ENCODE data around the gene COQ7.

COQ7 gene

GRCh38 chr16:19086322-19087199, 19.1 kb downstream of the COQ7 start:
- DNase-seq (ENCODE audit: low spot score): peak; percentile 85

DNA sequence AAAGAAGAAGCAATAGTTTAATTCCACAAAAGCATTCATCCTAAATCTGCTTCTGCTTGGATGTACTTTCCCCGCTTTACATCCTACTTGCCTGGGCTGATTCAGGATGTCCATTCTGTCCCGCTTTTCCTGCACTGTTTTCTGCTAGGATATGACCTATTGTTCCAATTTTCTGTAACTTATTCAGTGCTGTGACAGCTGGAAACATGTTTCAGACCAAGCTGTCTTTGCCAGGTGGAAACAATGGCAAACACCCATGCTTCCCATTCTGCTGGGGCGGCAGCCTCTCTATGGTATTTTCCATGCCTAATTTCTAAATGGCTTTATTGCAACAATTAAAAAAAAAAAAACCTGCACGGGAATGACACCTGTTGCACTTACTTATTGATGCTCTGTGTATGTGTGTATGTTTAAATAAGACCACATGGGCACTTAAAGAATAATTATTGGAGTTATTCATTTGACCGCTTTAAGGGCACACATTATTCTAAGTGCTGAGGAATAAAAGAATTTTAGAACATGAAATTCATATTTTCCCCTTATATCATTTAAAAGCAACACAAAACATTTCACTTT, 21.0 kb downstream of the COQ7 start:
- no peak for DNase-seq (ENCODE audit: low spot score)

GRCh38 chr16:19089410-19089955, 22.1 kb downstream of the COQ7 start:
- no peak for DNase-seq (ENCODE audit: low spot score)

DNA sequence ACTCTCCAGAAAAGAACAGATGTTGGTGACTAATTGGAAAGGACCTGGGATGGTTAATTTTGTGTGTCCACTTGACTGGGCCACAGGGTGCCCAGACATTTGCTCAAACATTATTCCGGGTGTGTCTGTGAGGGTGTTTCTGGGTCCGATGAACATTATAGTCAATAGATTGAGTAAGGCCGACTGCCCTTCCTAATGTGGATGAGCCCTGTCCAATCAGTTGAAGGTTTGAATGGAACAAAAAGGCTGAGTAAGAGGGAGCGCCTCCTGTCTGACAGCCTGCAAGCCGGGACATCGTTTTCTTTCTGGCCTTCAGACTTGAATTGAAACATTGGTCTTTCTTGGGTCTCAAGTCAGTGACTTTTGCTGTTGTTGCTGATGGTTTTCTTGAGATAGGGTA, 23.5 kb downstream of the COQ7 start:
- no peak for DNase-seq (ENCODE audit: low spot score)

DNA sequence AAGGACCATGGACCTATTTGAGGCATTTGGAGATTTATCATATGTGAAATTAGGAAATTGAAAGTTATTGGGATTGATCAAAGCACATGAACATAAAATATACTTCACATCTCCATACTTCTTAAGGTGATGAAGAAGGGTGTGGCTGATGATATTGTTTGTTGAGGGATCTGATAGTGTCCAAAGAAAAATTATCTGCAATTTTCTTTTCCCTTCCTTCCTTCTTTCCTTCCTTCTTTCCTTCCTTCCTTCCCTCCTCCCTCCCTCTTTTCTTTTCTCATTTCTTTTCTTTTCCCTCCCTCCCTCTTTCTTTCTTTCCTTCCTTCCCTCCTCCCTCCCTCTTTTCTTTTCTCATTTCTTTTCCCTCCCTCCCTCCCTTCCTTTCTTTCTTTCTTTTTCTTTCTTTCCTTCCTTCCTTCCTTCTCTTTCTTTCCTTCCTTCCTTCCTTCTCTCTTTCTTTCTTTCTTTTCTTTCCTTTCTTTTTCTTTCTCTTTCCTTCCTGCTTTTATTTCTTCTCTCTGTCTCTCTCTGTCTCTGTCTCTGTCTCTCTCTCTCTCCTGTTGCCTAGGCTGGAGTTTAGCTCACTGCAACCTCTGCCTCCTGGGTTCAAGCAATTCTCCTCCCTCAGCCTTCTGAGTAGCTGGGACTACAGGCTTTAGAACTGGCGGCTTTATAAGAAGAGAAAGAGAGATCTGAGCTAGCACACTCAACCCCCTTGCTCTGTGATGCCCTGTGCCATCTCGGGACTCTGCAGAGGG, 25.4 kb downstream of the COQ7 start:
- DNase-seq (ENCODE audit: low spot score): no peak

DNA sequence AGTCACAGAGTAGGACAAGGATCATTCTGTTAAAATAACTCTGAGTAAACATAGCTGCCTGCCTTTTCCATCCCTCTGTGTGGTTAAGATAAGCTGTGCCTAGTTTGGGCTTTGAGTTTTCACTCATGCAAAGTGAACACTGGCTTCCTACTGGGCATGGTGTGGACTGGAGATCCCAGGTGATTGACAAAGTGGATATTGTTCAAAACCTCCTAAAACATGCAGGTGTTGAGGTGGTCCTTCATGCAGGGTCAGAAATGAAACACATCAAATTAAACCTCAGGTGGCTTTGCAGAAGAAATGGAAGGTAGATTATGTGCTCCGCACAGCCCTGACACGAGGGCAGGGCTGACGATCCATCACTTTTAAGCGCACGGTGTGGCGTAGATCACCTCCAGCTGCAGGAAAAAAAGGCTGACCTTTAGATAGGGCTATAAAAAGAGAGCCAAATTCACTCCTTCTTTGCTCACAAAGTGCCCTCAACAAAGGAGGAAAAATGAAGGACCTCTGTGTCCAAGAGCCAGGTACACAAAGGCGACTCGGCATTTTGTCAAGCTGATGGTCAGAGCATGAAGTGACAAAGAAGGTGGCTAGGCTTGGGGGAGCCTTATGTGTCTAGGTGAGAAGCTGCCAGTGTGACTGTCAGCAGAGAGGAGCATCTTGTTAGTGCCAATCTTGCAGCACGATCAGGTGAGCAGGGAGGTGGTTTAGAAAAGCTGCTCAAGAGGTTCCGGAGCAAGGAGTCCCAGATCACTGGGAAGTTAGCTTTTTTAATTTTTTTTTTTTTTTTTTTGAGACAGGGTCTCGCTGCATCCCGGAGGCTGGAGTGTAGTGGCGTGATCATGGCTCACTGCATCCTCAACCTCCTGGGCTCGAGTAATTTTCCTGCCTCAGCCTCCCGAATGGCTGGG, 26.5 kb downstream of the COQ7 start:
- no peak for DNase-seq (ENCODE audit: low spot score)

GRCh38 chr16:19094542-19095365, 27.3 kb downstream of the COQ7 start:
- no peak for DNase-seq (ENCODE audit: low spot score)

DNA sequence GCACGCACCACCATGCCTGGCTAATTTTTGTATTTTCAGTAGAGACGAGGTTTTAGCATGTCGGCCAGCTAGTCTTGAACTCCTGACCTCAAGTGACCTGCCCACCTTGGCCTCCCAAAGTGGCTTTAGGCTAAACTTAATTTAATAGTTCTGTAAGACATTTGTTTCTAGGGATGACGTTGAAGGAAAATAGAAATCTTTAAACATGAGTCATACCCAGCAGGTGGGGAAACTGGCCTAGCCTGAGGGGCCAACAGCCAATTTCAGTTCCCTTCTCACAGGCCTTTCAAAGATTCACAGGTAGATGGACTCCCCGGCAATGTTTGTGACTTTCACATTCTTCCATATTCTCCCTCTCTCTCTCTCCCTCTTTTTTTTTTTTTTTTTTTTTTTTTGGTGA, 28.2 kb downstream of the COQ7 start:
- no peak for DNase-seq (ENCODE audit: low spot score)

- DNase-seq (ENCODE audit: low spot score): no peak
Measured at GRCh38 chr16:19098173-19098572, 30.8 kb downstream of the COQ7 start.

- no peak for DNase-seq (ENCODE audit: low spot score)
Measured at GRCh38 chr16:19102187-19102872, 34.9 kb downstream of the COQ7 start.

GRCh38 chr16:19104607-19105006, 37.2 kb downstream of the COQ7 start:
- no peak for DNase-seq (ENCODE audit: low spot score)

- DNase-seq (ENCODE audit: low spot score): no peak
Measured at GRCh38 chr16:19105131-19105530, 37.7 kb downstream of the COQ7 start.

GRCh38 chr16:19105891-19106624, 38.6 kb downstream of the COQ7 start:
- no peak for DNase-seq (ENCODE audit: low spot score)

DNA sequence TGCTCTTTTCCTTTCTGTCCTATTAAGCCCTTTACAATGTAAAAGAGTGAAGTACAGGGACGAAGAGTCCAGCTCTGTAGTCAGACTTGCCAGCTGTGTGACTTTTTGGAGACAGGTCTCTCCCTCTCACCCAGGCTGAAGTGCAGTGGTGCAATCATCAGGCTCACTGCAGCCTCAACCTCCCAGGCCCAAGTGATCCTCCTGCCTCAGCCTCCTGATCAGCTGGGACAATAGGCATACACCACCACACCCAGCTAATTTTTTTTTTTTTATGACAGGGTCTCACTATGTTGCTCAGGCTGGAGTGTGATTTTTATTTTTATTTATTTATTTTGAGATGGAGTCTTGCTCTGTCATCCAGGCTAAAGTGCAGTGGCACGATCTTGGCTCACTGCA, 39.2 kb downstream of the COQ7 start:
- no peak for DNase-seq (ENCODE audit: low spot score)

- no peak for DNase-seq (ENCODE audit: low spot score)
Measured at GRCh38 chr16:19108409-19109287, 41.2 kb downstream of the COQ7 start.

GRCh38 chr16:19109288-19109664, 41.9 kb downstream of the COQ7 start:
- DNase-seq (ENCODE audit: low spot score): no peak

DNA sequence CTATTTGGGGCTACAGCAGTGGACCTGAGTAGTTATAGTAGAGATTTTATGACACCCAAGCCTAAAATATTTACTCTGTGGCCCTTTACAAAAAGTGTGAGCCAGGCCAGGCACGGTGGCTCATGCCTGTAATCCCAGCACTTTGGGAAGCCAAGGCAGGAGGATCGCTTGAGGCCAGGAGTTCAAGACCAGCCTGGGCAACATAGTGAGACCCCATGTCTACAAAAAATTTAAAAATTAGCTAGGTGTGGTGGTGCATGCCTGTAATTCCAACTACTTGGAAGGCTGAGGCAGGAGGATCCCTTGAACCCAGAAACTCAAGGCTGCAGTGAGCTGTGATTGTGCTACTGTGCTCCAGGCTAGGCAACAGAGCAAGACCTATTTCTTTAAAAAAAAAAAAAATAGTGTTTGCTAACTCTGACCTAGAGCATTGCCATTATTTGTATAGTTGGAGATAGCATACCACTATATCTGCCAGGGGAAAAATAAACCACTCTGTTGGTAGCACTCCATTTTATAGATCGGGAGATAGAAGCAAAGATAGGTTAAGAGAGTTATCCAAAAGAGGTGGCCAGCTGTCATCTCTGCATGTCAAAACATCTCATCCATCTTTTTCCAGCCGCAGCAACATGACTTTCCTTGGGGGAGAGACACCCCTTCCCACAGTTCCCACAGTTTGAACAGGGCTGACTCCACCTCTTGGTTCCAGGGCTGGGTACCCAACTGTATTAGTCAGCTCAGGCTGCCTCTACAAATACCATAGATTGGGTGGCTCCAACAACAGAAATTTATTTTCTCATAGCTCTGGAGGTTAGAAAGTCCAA, 43.3 kb downstream of the COQ7 start:
- no peak for DNase-seq (ENCODE audit: low spot score)

- no peak for DNase-seq (ENCODE audit: low spot score)
Measured at GRCh38 chr16:19112099-19112407, 44.6 kb downstream of the COQ7 start.
